BJ (cell line): Measurements from ENCODE around the gene DCUN1D1. TPM values are rescaled to one million over a fixed set of nuclear protein-coding genes. Genes with fewer than 3 reads are reported as not detected.

ENCODE experiments used
- CTCF ChIA-PET: fragments of 350-600 bp; formaldehyde crosslinking; extraction: SDS; loops from one replicate; lab custom pipeline; 2021; ENCODE audit warnings: antibody characterized with exemption, inconsistent platforms; lab: Yijun Ruan, JAX
- POLR2A ChIA-PET: fragments of 300-600 bp; sonication (Branson Sonifier 250); formaldehyde crosslinking; extraction: SDS; loops from one replicate; lab custom pipeline; 2021; ENCODE audit warnings: antibody characterized with exemption; lab: Charles Lee
- DNase-seq: peaks from one replicate; pipeline ENCODE4 v3.0.0-alpha.2; 2011; ENCODE audit warnings: low read depth
- H3K27me3 ChIP-seq: 2 replicates; pipeline ENCODE4 v1.6.0; 2011; ENCODE audit warnings: low read length; ENCODE audit not compliant: control insufficient read depth, insufficient read depth
- H3K36me3 ChIP-seq: 2 replicates; pipeline ENCODE4 v1.5.1; 2011; ENCODE audit warnings: low read length; ENCODE audit not compliant: control insufficient read depth, insufficient read depth
- H3K4me3 ChIP-seq: 2 replicates; pipeline ENCODE4 v1.5.1; 2011; ENCODE audit warnings: low read depth, mild to moderate bottlenecking, control low read depth, low read length
- polyA plus RNA-seq: library from polyadenylated mRNA; depleted of rRNA; stranded (reverse); fragments of >200 nt; gene quantifications from 2 replicates; pipeline ENCODE4 v1.2.3, GENCODE V29; 2011
- TF ChIP-seq, protein P1 (sequence below): IDR thresholded peaks from 2 replicates; pipeline ENCODE4 v1.5.1; 2011; ENCODE audit warnings: low read depth, mild to moderate bottlenecking, control low read depth, inconsistent platforms, low read length, moderate library complexity; ENCODE audit not compliant: insufficient read depth

Gene DCUN1D1
- polyA plus RNA-seq, 1 experiment = 6.1 TPM

DNA sequence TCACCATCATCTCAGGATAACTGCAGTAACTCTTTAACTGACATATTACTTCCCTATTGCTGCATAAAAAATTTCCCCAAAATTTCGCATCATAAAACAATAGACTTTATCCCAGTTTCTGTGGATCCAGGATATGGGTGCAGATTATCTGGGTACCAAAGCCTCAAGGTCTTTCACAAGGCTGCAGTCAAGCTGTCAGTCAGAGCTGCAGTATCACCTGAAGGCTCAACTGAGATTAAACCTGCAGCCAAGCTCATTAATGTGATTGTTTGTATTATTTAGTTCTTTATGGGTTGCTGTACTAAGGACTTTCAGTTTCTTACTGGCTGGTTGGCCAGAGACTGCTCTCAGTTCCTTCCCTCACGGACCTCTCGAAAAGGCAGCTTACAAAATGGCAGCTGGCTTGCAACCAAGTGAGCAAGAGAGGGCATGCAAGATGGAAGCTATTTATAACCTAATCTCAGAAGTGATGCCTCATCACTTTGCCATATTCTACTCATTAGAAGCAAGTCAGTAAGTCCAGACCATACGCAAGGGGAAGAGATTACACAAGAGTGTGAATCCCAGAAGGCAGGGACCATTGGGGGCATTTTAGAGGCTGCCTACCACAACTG is 54.9 kb downstream of the DCUN1D1 start:
- ChIA-PET POLR2A (no interaction called here), CTCF (interaction anchor here (0.9 to 1.0 kb wide), 3 partner anchors 22 to 88 kb away, joined by 3 read pairs; no protein-coding TSS in a partner anchor)
- peaks cover under 1% of the 10 kb centered on the region; the same call in 1 of the 2 replicates for H3K36me3 ChIP-seq
- no peaks in the 10 kb centered on the region for H3K27me3 ChIP-seq
- H3K4me3 ChIP-seq = no peak overlapping the region
- TF ChIP-seq, protein P1, sequence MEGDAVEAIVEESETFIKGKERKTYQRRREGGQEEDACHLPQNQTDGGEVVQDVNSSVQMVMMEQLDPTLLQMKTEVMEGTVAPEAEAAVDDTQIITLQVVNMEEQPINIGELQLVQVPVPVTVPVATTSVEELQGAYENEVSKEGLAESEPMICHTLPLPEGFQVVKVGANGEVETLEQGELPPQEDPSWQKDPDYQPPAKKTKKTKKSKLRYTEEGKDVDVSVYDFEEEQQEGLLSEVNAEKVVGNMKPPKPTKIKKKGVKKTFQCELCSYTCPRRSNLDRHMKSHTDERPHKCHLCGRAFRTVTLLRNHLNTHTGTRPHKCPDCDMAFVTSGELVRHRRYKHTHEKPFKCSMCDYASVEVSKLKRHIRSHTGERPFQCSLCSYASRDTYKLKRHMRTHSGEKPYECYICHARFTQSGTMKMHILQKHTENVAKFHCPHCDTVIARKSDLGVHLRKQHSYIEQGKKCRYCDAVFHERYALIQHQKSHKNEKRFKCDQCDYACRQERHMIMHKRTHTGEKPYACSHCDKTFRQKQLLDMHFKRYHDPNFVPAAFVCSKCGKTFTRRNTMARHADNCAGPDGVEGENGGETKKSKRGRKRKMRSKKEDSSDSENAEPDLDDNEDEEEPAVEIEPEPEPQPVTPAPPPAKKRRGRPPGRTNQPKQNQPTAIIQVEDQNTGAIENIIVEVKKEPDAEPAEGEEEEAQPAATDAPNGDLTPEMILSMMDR = no peak
- no peak for DNase-seq

DNA sequence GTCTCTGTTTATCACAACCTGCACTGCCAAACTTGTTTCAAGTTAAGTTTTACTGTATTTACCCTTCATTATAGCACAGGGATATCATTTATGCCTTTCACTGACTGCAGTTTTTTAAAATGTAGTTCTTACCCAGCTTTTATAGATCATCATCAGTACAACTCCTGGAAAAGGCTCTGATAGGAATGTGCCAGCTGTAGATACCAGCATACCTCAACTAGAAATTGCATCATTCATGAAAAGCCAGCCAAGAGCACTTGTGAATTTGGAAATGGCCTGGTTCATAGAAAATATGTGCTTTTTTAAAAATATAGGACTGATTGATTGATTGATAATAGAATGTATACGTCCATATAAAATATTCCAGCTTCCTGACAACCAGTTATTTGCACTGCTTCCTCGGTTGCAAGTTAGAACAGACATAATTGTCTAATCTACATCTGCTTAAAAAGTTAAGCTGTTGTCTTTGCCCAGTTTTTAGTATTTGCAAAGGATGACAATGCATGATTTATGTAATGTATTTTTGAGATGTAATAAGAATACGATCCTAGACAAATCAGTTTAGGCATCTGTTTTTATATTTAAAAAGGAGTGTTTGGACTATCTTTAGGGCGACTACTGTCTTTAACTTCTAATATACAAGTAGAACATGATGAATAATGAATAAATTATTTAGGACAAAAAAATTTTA is 58.5 kb downstream of the DCUN1D1 start:
- Histone ChIP-seq H3K4me3 (no peak overlapping the region), H3K27me3 (no peaks in the 10 kb centered on the region), H3K36me3 (peaks cover 2% of the 10 kb centered on the region; the same call in 1 of the 2 replicates)
- no peak for DNase-seq
- ChIA-PET CTCF (interaction anchor here (0.6 to 1.1 kb wide), 2 partner anchors 14 to 32 kb away, joined by 3 to 5 read pairs; no protein-coding TSS in a partner anchor), POLR2A (no interaction called here)
- TF ChIP-seq, protein P1 = no peak

DNA sequence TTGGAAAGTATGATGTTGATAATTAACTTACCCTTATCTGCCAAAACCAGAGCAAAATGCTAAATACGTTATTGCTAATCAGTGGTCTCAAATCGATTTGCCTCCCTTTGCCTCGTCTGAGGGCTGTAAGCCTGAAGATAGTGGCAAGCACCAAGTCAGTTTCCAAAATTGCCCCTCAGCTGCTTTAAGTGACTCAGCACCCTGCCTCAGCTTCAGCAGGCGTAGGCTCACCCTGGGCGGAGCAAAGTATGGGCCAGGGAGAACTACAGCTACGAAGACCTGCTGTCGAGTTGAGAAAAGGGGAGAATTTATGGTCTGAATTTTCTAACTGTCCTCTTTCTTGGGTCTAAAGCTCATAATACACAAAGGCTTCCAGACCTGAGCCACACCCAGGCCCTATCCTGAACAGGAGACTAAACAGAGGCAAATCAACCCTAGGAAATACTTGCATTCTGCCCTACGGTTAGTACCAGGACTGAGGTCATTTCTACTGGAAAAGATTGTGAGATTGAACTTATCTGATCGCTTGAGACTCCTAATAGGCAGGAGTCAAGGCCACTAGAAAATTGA is 59.7 kb downstream of the DCUN1D1 start:
- DNase-seq = no peak

DNA sequence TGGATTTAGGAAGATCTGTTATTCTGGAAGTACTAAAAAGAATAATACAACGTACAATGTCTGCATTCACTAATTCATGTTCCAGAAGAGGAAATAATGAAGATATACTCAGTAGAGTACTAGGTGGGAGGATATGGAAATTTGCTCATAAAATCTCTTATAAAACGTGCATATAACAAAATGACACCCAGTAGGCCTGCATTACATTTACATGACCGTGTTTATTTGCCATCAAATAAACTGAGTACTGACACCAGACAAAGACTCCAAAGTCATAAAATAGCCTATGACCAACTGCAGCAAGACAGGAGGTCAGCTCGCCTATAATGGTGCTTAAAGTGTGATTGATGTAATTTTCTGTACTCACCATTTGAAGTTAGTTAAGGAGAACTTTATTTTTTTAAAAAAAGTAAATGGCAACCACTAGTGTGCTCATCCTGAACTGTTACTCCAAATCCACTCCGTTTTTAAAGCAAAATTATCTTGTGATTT is 60.4 kb downstream of the DCUN1D1 start:
- no peak for DNase-seq
- peaks cover 2% of the 10 kb centered on the region; the same call in 1 of the 2 replicates for H3K36me3 ChIP-seq
- no peak overlapping the region for H3K4me3 ChIP-seq
- CTCF ChIA-PET = interaction anchor here (0.8 to 0.9 kb wide), 2 partner anchors 10 to 206 kb away, joined by 3 read pairs; no protein-coding TSS in a partner anchor
- POLR2A ChIA-PET = no interaction called here
- TF ChIP-seq, protein P1 = no peak
- no peaks in the 10 kb centered on the region for H3K27me3 ChIP-seq

More for the DNA sequence above, 59.7 kb downstream of the DCUN1D1 start:
- no peak overlapping the region for H3K4me3 ChIP-seq
- CTCF ChIA-PET = interaction anchor here (0.9 kb wide), 1 partner anchor 136 kb away, joined by 4 read pairs; no protein-coding TSS in a partner anchor
- POLR2A ChIA-PET = no interaction called here
- peaks cover 2% of the 10 kb centered on the region; the same call in 1 of the 2 replicates for H3K36me3 ChIP-seq
- H3K27me3 ChIP-seq = no peaks in the 10 kb centered on the region
- TF ChIP-seq, protein P1 = no peak
